Breast epithelium (tissue), 4 donors: Measurements from ENCODE around the gene BRD2. TPM values are rescaled to one million over a fixed set of nuclear protein-coding genes. Genes with fewer than 3 reads are reported as not detected.
A peak's percentile ranks its signal among the peaks of the same experiment; 100 is the strongest.

Experiments used
- DNase-seq, 2 donors: peaks; one replicate each; pipeline ENCODE4 v3.0.0-alpha.2; 2019; ENCODE audit warnings: low spot score in 2 of 2
- H3K27ac ChIP-seq, 2 donors: fragments of 200-600 bp; sonication (generic) in 1 of 2; one replicate each; pipeline ENCODE4 v1.5.1; 2016 to 2019; ENCODE audit warnings: mild to moderate bottlenecking in 1 of 2
- H3K27me3 ChIP-seq, 2 donors: fragments of 200-600 bp; sonication (generic) in 1 of 2; one replicate each; pipeline versions ENCODE4 v1.5.1 to v1.6.0; 2017 to 2019; ENCODE audit warnings: control low read depth in 1 of 2, mild to moderate bottlenecking in 1 of 2
- H3K36me3 ChIP-seq: fragments of 200-600 bp; one replicate; pipeline ENCODE4 v1.5.1; 2019
- H3K4me1 ChIP-seq, 2 donors: fragments of 200-600 bp; sonication (generic); one replicate each; pipeline ENCODE4 v1.5.1; 2016 to 2019; ENCODE audit warnings: control low read depth in 1 of 2
- H3K4me3 ChIP-seq, 3 donors: fragments of 200-600 bp; sonication (generic); 1 replicate in 2 of 3; 2 replicates in 1 of 3; pipeline ENCODE4 v1.5.1; 2016 to 2019; ENCODE audit warnings: mild to moderate bottlenecking in 3 of 3, moderate library complexity in 2 of 3
- H3K9me3 ChIP-seq, 2 donors: fragments of 200-600 bp; sonication (generic) in 1 of 2; one replicate each; pipeline ENCODE4 v1.5.1; 2016 to 2019; ENCODE audit warnings: control low read depth in 1 of 2
- CTCF ChIP-seq, 3 donors: fragments of 450-650 bp; IDR thresholded peaks; one replicate each; pipeline ENCODE4 v1.5.1; 2016 to 2017; ENCODE audit warnings: antibody characterized with exemption in 3 of 3, mild to moderate bottlenecking in 3 of 3, moderate library complexity in 3 of 3
- POLR2A ChIP-seq: fragments of 450-650 bp; IDR thresholded peaks from one replicate; pipeline ENCODE4 v1.6.1; 2016; ENCODE audit warnings: antibody characterized with exemption, mild to moderate bottlenecking, moderate library complexity
- POLR2AphosphoS5 ChIP-seq, 3 donors: sonication (generic); formaldehyde crosslinking; IDR thresholded peaks; one replicate each; pipeline ENCODE4 v1.6.1; 2017; ENCODE audit warnings: antibody characterized with exemption in 3 of 3
- intact Hi-C: fragments of 100-400 bp; cut with DNase I; formaldehyde crosslinking; loops from one replicate; pipeline ENCODE4 v1.15.1; 2023; ENCODE audit warnings: low total_unique reads
- total RNA-seq, 3 donors: library from RNA; depleted of rRNA; stranded (reverse); fragments of >200 nt; gene quantifications; one replicate each; pipeline ENCODE4 v1.1.0, GENCODE V29; 2016

The BRD2 gene
- total RNA-seq, 3 donors from 2014 or later: 111 to 159 (median 122) TPM

DNA sequence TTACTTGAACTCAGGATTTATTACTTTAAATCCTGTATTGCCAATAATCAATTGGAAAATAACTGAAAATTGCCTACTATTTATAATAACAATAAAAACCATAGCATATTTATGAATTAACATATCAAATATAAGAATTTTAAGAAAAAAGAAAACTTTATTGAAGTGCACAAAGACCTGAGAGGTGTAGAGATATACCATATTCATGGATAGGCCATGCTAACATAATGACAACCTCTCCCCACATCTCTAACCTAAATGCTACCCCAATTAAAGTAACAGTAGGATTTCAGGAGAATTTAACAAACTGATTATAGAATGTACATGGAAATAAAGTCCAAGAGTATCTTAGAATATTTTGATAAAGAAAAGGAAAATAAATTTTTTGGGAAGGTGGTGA lies 22.4 kb upstream of the BRD2 start:
- intact Hi-C loops: no loop called here
- DNase-seq: no peak

GRCh38 chr6:32946893-32947292 lies 21.5 kb upstream of the BRD2 start:
- TF ChIP-seq CTCF (IDR thresholded peaks at IDR 0.05) (no peak), POLR2A (no peak), POLR2AphosphoS5 (IDR thresholded peaks at IDR 0.05) (no peak)
- H3K4me1 ChIP-seq: no peaks in the 10 kb centered on the region
- H3K4me3 ChIP-seq: no peak overlapping the region
- H3K27ac ChIP-seq: no peak overlapping the region
- no peaks in the 10 kb centered on the region for H3K9me3 ChIP-seq
- intact Hi-C loops: no loop called here
- no peaks in the 10 kb centered on the region for H3K36me3 ChIP-seq
- DNase-seq: no peak
- H3K27me3 ChIP-seq: no peaks in the 10 kb centered on the region

More for the DNA sequence above, 22.4 kb upstream of the BRD2 start:
- no peaks in the 10 kb centered on the region for H3K36me3 ChIP-seq
- no peak overlapping the region for H3K27ac ChIP-seq
- no peaks in the 10 kb centered on the region for H3K9me3 ChIP-seq
- no peak overlapping the region for H3K4me3 ChIP-seq
- H3K4me1 ChIP-seq: no peaks in the 10 kb centered on the region
- TF ChIP-seq POLR2AphosphoS5 (IDR thresholded peaks at IDR 0.05): no peak
- TF ChIP-seq CTCF (IDR thresholded peaks at IDR 0.05): no peak
- no peak for TF ChIP-seq POLR2A
- no peaks in the 10 kb centered on the region for H3K27me3 ChIP-seq

DNA sequence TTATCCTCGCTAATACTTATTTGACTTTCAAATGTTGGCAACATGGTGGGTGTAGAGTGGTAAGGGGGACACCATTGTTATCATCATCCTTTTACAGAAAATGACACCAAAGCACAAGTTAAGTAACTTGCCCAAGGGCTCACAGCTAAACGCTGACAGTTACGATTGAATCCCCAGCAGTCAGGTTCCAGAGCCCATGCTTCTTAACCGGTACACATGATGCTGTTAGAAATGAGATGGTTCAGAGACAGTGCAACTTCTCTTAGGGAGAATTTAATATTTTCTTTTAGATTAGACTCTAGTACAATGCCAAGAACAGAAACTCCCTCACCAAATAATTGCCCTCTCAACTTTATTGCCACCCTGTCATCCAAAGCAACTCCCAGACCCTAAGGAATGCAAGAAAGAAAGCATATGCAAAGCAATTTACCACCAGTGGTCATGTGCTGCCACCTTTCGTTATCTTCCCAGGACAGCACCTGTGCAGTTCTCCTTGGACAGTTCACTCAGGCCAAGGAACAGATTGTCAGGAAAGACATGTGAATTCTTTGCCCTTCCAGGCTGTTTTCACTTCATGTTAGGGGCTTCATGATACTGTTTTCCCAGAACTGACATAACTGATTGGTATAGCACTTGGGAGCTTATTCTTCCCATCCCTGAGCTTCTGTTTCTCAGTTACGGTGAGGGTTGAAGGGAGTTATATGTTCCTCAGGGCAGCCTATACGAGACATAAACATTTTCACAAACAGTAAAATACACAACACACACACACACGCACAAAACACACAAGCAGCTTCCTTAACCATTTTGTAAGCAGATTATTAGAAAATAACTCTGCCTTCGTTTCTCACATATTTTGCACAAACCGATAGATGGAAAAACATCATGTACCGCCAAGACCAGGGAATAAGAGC lies 20.6 kb upstream of the BRD2 start:
- no peaks in the 10 kb centered on the region for H3K36me3 ChIP-seq
- H3K27me3 ChIP-seq: no peaks in the 10 kb centered on the region
- H3K4me1 ChIP-seq: no peaks in the 10 kb centered on the region
- no peak overlapping the region for H3K27ac ChIP-seq
- DNase-seq: no peak
- no peak overlapping the region for H3K4me3 ChIP-seq
- no peaks in the 10 kb centered on the region for H3K9me3 ChIP-seq
- TF ChIP-seq CTCF (IDR thresholded peaks at IDR 0.05) (peak in 2 of 3 donors; percentile 26 to 60), POLR2AphosphoS5 (IDR thresholded peaks at IDR 0.05) (no peak)
- intact Hi-C loops: no loop called here

GRCh38 chr6:32949113-32949512 lies 19.3 kb upstream of the BRD2 start:
- H3K27ac ChIP-seq: no peak overlapping the region
- no peak for DNase-seq
- H3K4me3 ChIP-seq: no peak overlapping the region
- intact Hi-C loops: no loop called here
- TF ChIP-seq POLR2A: no peak
- no peak for TF ChIP-seq CTCF (IDR thresholded peaks at IDR 0.05)
- TF ChIP-seq POLR2AphosphoS5 (IDR thresholded peaks at IDR 0.05): no peak
- H3K36me3 ChIP-seq: no peaks in the 10 kb centered on the region
- no peaks in the 10 kb centered on the region for H3K9me3 ChIP-seq
- no peaks in the 10 kb centered on the region for H3K4me1 ChIP-seq
- H3K27me3 ChIP-seq: no peaks in the 10 kb centered on the region

DNA sequence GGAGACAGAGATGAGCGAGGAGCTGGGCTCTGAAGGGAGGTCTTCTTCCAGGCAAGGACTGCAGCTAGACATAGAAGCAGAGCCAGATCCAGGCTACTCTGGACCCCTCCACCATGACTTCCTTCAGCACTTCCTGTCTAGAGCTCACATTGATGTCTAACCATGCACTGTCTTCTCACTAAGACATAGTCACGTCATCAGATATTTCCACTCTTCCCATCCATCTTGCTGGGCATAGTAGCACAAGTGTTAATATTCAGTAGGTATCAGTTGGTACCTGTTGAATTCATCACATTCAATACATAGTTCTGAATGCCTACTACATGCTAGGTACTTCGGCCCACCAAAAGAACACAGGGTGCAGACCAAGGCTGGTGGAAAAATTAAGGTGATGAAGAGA lies 18.4 kb upstream of the BRD2 start:
- intact Hi-C loops: loop anchor here (5.0 to 10.0 kb wide), 2 partner anchors 65 to 837 kb away; partner anchors contain the start of gene LEMD2
- Histone ChIP-seq H3K36me3 (no peaks in the 10 kb centered on the region), H3K27me3 (no peaks in the 10 kb centered on the region), H3K9me3 (no peaks in the 10 kb centered on the region), H3K4me1 (no peaks in the 10 kb centered on the region), H3K27ac (no peak overlapping the region), H3K4me3 (no peak overlapping the region)
- no peak for DNase-seq
- TF ChIP-seq POLR2AphosphoS5 (IDR thresholded peaks at IDR 0.05): no peak
- no peak for TF ChIP-seq POLR2A
- no peak for TF ChIP-seq CTCF (IDR thresholded peaks at IDR 0.05)
